GM18907 (cell line): Measurements from ENCODE around the gene VAV1.
A peak's percentile ranks its signal among the peaks of the same experiment; 100 is the strongest.
"Not testable (repeated sequence)": the region's sequence is repeated elsewhere in the genome, so short reads cannot be mapped to it uniquely, and the experiment has no call there.

ENCODE experiments used
- ATAC-seq: cut with Tn5 transposase; IDR thresholded peaks from one replicate; pipeline ENCODE4 v1.9.1; 2021; ENCODE audit warnings: mild to moderate bottlenecking, moderate library complexity; ENCODE audit not compliant: unreplicated experiment

Gene VAV1

GRCh38 chr19:6754653-6755463 lies 17.6 kb upstream of the VAV1 start:
- no peak for ATAC-seq

- no peak for ATAC-seq
Observed at GRCh38 chr19:6760606-6761005, 11.9 kb upstream of the VAV1 start.

GRCh38 chr19:6761053-6761676 lies 11.3 kb upstream of the VAV1 start:
- no peak for ATAC-seq

GRCh38 chr19:6762253-6762797 lies 10.2 kb upstream of the VAV1 start:
- ATAC-seq: not testable (repeated sequence)

GRCh38 chr19:6765738-6766356 lies 6.7 kb upstream of the VAV1 start:
- ATAC-seq: no peak

GRCh38 chr19:6766357-6767080 lies 6.0 kb upstream of the VAV1 start:
- ATAC-seq: no peak

- ATAC-seq: peak; percentile 26
Observed at GRCh38 chr19:6767081-6767356, 5.5 kb upstream of the VAV1 start.

GRCh38 chr19:6767357-6768235 lies 4.9 kb upstream of the VAV1 start, which contains the start of gene SH2D3A:
Gene SH2D3A, minus strand, starts transcription at chr19:6767435. Its CDS starts 3,687 bp downstream, at chr19:6763748.
- peak; percentile 70 for ATAC-seq

GRCh38 chr19:6768236-6768785 lies 4.2 kb upstream of the VAV1 start:
- ATAC-seq: no peak

GRCh38 chr19:6769006-6769619 lies 3.4 kb upstream of the VAV1 start:
- ATAC-seq: no peak

- ATAC-seq: not testable (repeated sequence)
Observed at GRCh38 chr19:6771648-6772027, 870 bp upstream of the VAV1 start.

GRCh38 chr19:6772866-6773322 lies 386 bp downstream of the VAV1 start:
- peak; percentile 8 for ATAC-seq

- ATAC-seq: peak; percentile 36
Observed at GRCh38 chr19:6773323-6773931, 919 bp downstream of the VAV1 start.

GRCh38 chr19:6774821-6775707 lies 2.6 kb downstream of the VAV1 start:
- no peak for ATAC-seq

GRCh38 chr19:6776045-6776444 lies 3.5 kb downstream of the VAV1 start:
- not testable (repeated sequence) for ATAC-seq

- ATAC-seq: no peak
Observed at GRCh38 chr19:6776999-6777398, 4.5 kb downstream of the VAV1 start.

GRCh38 chr19:6777434-6777833 lies 4.9 kb downstream of the VAV1 start:
- no peak for ATAC-seq

GRCh38 chr19:6778386-6778785 lies 5.9 kb downstream of the VAV1 start:
- no peak for ATAC-seq
